SK-N-SH treated with all-trans-retinoic acid at 6 μM for 48 hours (cell line): ENCODE data around the gene KIF21B.

Source experiments
- OSR1 ChIP-seq: fragments of 250-450 bp; sonication (Bioruptor Pico); IDR thresholded peaks from 2 replicates; pipeline ENCODE4 v1.8.0; 2022; ENCODE audit warnings: moderate library complexity, mild to moderate bottlenecking, inconsistent platforms
- RARB ChIP-seq: fragments of 250-450 bp; sonication (Bioruptor Pico); IDR thresholded peaks from 2 replicates; pipeline ENCODE4 v1.8.0; 2021; ENCODE audit warnings: mild to moderate bottlenecking, moderate library complexity
- TCF4 ChIP-seq: fragments of 250-450 bp; sonication (Bioruptor Pico); IDR thresholded peaks from 2 replicates; pipeline ENCODE4 v1.8.0; 2021; ENCODE audit warnings: mild to moderate bottlenecking, moderate library complexity, borderline replicate concordance
- TOX ChIP-seq: fragments of 250-450 bp; sonication (Bioruptor Pico); IDR thresholded peaks from 2 replicates; pipeline ENCODE4 v1.8.0; 2021; ENCODE audit warnings: mild to moderate bottlenecking, moderate library complexity, borderline replicate concordance
- TF ChIP-seq, protein P1 (sequence below): fragments of 250-450 bp; sonication (Bioruptor Pico); IDR thresholded peaks from 2 replicates; pipeline ENCODE4 v1.8.0; 2020; ENCODE audit warnings: mild to moderate bottlenecking, moderate library complexity, borderline replicate concordance
- TF ChIP-seq, protein P2 (sequence below): fragments of 250-450 bp; sonication (Bioruptor Pico); IDR thresholded peaks from 2 replicates; pipeline ENCODE4 v1.8.0; 2021; ENCODE audit warnings: low read depth, mild to moderate bottlenecking, moderate library complexity, borderline replicate concordance

GRCh38 chr1:201065686-201066085 is 42.2 kb upstream of the KIF21B start:
- TF ChIP-seq, protein P1, sequence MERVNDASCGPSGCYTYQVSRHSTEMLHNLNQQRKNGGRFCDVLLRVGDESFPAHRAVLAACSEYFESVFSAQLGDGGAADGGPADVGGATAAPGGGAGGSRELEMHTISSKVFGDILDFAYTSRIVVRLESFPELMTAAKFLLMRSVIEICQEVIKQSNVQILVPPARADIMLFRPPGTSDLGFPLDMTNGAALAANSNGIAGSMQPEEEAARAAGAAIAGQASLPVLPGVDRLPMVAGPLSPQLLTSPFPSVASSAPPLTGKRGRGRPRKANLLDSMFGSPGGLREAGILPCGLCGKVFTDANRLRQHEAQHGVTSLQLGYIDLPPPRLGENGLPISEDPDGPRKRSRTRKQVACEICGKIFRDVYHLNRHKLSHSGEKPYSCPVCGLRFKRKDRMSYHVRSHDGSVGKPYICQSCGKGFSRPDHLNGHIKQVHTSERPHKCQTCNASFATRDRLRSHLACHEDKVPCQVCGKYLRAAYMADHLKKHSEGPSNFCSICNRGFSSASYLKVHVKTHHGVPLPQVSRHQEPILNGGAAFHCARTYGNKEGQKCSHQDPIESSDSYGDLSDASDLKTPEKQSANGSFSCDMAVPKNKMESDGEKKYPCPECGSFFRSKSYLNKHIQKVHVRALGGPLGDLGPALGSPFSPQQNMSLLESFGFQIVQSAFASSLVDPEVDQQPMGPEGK (CRISPR knock-in tag) = no peak
- TF ChIP-seq TCF4 (no peak), TOX (no peak), OSR1 (CRISPR knock-in tag) (no peak), RARB (CRISPR knock-in tag) (no peak)
- TF ChIP-seq, protein P2, sequence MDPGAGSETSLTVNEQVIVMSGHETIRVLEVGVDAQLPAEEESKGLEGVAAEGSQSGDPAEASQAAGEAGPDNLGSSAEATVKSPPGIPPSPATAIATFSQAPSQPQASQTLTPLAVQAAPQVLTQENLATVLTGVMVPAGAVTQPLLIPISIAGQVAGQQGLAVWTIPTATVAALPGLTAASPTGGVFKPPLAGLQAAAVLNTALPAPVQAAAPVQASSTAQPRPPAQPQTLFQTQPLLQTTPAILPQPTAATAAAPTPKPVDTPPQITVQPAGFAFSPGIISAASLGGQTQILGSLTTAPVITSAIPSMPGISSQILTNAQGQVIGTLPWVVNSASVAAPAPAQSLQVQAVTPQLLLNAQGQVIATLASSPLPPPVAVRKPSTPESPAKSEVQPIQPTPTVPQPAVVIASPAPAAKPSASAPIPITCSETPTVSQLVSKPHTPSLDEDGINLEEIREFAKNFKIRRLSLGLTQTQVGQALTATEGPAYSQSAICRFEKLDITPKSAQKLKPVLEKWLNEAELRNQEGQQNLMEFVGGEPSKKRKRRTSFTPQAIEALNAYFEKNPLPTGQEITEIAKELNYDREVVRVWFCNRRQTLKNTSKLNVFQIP (CRISPR knock-in tag) = no peak
